Measurements from ENCODE around the gene FGD3. TPM values are rescaled to one million over a fixed set of nuclear protein-coding genes. Genes with fewer than 3 reads are reported as not detected.

Gene FGD3
- total and polyA plus RNA-seq, 4 donors, result 1.6 to 6.2 (median 3.6) TPM

GRCh38 chr9:93035821-93036351 lies 88.6 kb downstream of the FGD3 start:
- Histone ChIP-seq H3K9ac (ENCODE audit: low read depth in 1 of 2, low read length in 2 of 2) (no peak overlapping the region), H3K36me3 (ENCODE audit: control insufficient read depth in 4 of 4, insufficient read depth in 3 of 4, low read depth in 1 of 4, low read length in 3 of 4) (no peaks in the 10 kb centered on the region), H3K27me3 (ENCODE audit: control insufficient read depth in 4 of 4, insufficient read depth in 4 of 4, low read length in 3 of 4) (no peaks in the 10 kb centered on the region), H3K9me3 (ENCODE audit: control insufficient read depth in 4 of 4, low read length in 3 of 4) (no peaks in the 10 kb centered on the region), H3K4me1 (ENCODE audit: control insufficient read depth in 4 of 4, insufficient read depth in 4 of 4, low read length in 3 of 4) (peaks cover 0 to 3% (median 1%) of the 10 kb centered on the region in 4 donors), H3K27ac (ENCODE audit: low read depth in 1 of 2, low read length in 2 of 2) (no peak overlapping the region), H3K4me3 (ENCODE audit: low read depth in 1 of 3, low read length in 3 of 3) (no peak overlapping the region)
- TF ChIP-seq TAF1 (conservative IDR thresholded peaks at IDR 0.05) (no peak), CTCF (IDR thresholded peaks at IDR 0.05; ENCODE audit: low read depth, low read length, missing input control) (no peak), GABPA (IDR thresholded peaks at IDR 0.05 in 1 of 2, conservative IDR thresholded peaks at IDR 0.05 in 1 of 2) (no peak), SP1 (IDR thresholded peaks at IDR 0.05) (no peak), EGR1 (IDR thresholded peaks at IDR 0.05; ENCODE audit: low read depth in 2 of 2) (no peak), FOXA2 (IDR thresholded peaks at IDR 0.05) (no peak), HNF4A (conservative IDR thresholded peaks at IDR 0.05) (no peak), ATF3 (IDR thresholded peaks at IDR 0.05) (no peak), MAX (IDR thresholded peaks at IDR 0.05) (no peak), JUND (IDR thresholded peaks at IDR 0.05) (no peak), NR2F2 (IDR thresholded peaks at IDR 0.05) (no peak), REST (IDR thresholded peaks at IDR 0.05) (no peak), RXRA (IDR thresholded peaks at IDR 0.05) (no peak), ZBTB33 (IDR thresholded peaks at IDR 0.05) (no peak), YY1 (IDR thresholded peaks at IDR 0.05) (no peak), HNF4G (IDR thresholded peaks at IDR 0.05) (no peak), FOXA1 (IDR thresholded peaks at IDR 0.05) (no peak), RAD21 (IDR thresholded peaks at IDR 0.05) (no peak)
- WGBS, result 86% methylated on average over 13 of the region's 13 CpGs
- no peak for DNase-seq (ENCODE audit: low spot score)

Measured in liver (tissue), 9 donors.